Measurements from ENCODE around the gene HNRNPF.

HNRNPF gene

GRCh38 chr10:43421201-43421507 is 12.2 kb upstream of the HNRNPF start:
- DNase-seq = no peak

DNA sequence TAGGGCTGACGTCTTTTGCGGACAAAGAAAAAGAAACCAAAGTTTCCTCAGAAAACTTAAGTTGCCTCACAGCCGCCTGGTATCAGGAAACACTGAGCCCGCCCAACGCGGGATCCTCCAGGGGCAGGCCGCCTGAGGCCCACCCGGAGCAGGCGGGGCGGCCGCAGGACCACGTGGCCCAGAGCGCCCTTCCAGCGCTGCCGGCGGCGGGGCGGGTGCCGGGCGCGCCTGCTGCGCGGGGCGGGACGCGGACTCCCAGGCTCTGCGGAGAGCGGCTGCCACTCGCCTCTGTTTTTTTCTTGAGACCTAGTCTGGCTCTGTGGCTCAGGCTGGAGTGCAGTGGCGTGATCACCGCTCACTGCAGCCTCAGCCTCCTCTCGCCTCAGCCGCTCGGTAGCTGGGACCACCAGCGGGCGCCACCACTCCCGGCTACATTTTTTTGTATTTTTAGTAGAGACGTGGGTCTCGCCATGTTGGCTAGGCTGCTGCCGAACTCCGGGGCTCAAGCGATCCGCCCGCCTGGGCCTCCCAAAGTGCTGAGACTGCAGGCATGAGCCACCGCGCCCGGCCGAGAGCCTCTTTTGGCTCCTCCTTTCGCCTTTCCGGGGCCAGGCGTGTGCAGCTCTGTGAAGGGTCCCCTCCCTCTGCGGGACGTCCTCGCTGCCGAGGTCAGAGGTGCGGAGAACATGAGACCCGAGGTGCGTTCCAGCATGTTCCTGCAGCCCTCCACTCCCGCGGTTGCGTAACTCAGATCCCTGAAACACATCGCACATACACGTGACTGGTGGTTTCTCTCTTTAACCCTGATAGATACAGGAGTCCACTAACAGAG is 11.6 kb upstream of the HNRNPF start:
- peak; percentile 90 for DNase-seq

- DNase-seq = no peak
Measured at GRCh38 chr10:43419997-43420368, 11.0 kb upstream of the HNRNPF start.

DNA sequence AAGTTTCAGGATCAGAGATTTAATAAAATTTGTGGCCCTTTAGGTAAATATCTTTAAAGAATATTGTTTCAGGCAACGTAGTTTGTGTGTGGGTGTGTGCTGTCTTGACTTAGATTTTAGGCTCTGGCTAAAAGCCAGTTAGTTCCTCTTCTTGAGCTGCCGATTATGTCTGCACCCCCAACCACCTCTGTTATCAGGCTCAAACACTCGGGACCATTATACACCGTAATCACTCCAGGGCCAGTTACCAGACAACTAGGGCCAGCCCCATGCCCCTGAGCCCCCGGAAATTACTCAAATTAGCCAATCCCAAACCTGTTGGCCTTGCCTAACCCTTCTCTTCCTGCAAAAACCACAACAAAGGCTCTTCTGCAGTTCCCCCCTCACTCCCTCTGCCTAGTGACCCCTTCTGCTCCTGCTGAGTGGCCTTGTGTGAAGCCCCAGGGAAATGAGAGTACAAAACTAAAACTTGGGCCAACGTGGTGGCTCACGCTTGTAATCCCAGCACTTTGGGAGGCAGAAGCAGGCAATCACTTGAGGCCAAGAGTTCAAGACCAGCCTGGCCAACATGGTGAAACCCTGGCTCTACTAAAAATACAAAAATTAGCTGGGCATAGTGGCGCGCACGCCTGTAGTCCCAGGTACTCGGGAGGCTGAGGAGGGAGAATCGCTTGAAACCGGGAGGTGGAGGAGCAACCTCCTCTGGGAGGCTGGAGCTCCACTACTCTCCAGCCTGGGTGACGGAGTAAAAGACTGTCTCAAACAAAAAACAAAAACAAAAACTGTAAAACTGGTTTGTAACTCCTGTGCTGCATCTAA is 9.2 kb upstream of the HNRNPF start:
- no peak for DNase-seq

- no peak for DNase-seq
Measured at GRCh38 chr10:43415544-43415943, 6.6 kb upstream of the HNRNPF start.

DNA sequence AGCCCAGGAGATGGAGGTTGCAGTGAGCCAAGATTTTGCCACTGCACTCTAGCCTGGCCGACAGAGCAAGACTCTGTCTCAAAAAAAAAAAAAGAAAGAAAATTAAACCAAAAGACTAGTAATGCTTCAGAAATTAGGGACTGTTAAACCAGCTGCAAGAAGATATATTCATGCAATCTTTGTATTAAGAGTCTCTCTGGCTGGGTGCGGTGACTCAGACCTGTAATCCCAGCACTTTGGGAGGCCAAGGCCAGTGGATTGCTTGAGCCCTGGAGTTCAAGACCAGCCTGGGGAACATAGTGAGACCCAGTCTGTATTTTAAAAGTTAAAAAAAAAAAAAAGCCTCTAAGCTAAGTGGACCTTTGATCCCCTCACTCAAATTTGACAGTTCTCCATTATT is 2.5 kb upstream of the HNRNPF start:
- no peak for DNase-seq

DNA sequence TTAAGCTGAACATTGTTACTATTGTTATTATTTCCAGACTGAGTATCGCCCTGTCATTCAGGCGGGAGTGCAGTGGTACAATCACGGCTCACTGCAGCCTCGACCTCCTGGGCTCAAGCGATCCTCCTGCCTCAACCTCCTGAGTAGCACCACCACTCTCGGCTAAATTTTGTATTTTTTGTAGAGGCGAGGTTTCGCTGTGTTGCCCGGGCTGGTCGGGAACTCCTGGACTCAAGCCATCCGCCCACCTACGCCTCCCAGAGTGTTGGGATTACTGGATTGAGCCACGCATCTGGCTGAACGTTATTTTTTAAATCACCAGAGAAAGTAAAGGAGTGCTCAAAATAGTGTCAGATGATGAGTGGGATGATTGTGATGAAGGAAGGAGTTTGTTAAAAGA is 1.4 kb upstream of the HNRNPF start:
- DNase-seq = no peak

DNA sequence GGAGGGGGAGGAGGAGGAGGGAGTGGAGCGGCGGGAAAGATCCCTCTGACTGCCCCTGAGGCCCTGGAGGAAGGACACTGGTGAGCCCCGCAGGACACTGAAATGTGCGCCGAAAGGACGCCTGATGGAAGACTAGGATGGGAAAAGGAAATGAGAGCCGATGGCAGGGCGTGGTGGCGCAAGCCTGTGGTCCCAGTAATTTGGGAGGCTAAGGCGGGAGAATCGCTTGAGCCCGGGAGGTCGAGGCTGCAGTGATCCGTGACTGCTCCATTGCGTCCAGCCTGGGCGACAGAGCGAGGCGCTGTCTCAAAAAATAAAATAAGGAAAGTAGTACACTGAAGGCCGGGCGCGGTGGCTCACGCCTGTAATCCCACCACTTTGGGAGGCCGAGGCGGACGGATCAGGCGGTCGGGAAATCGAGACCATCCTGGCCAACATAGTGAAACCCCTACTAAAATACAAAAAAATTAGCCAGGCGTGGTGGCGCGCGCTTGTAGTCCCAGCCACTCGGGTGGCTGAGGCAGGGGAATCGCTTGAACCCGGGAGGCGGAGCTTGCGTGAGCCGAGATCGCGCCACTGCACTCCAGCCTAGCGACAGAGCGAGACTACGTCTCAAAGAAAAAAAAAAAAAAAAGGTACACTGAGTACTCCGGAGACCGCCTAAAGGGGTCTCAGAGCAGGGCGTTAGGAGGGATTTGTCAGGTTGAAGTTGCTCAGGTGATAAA is 561 bp upstream of the HNRNPF start:
- DNase-seq = peak; percentile 45

DNA sequence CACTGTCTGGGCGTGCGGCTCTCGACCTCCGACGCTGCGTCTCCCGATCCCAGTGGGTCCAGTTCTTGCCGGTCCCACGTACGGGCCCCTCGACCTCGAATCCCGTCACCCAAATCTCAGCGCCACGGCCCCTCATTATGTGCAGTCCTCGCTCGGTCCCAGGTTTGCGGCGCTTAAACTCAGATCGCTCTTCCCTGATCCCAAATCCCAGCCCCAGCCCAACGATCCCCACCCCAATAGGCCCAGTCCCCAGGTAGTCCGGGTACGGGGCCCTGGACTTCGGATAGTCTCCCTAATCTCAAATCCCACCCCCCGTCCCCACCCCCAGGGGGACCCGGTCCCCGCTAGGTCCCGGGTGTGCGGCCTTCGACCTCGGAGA is 666 bp downstream of the HNRNPF start:
- DNase-seq = no peak

- DNase-seq = peak; percentile 92
Measured at GRCh38 chr10:43407576-43408330, 1.2 kb downstream of the HNRNPF start.

GRCh38 chr10:43407148-43407575 is 1.8 kb downstream of the HNRNPF start:
- peak; percentile 56 for DNase-seq

- DNase-seq = no peak
Measured at GRCh38 chr10:43404704-43405084, 4.3 kb downstream of the HNRNPF start.

- no peak for DNase-seq
Measured at GRCh38 chr10:43403911-43404703, 4.9 kb downstream of the HNRNPF start.

DNA sequence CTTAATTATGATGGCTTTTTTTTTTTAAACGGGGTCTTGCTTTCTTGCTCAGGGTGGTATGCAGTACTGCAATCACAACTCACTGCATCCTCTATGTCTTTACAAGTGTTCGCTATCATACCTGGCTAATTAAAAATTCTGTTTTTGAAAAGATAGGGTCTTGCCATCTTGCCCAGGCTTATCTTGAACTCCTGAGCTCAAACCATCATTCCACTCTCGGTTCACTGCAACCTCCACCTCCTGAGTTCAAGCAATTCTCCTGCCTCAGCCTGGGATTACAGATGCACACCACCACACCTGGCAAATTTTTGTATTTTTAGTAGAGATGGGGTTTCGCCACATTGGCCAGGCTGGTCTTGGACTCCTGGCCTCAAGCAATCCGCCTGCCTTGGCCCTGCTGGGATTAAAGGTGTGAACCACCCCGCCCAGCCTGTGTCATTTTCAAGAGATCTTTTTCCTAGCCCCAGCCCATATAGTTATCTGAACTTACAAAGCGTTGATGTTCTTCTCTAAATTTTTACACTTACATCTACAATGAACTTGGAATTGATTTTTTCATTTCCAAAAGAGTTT is 6.0 kb downstream of the HNRNPF start:
- DNase-seq = no peak

DNA sequence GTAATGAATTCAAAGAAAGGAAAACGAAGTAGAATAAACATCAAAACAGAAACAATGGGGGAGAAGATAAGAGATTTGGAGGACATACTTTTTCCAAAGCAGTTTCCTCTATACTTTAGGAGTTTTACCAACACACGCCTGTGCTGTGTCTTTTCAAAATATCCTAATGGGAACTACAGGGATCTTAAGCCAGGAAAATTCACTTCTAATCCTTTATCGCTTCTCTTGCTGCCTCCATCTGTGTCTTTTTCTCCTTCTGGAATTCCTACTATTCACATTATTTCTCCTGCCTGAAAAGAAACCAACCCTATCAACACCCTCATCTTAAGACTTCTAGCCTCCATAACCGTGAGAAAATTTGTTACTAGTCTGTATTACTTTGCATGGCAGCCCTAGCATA is 6.8 kb downstream of the HNRNPF start:
- DNase-seq = no peak

- no peak for DNase-seq
Measured at GRCh38 chr10:43401627-43402026, 7.4 kb downstream of the HNRNPF start.

- peak; percentile 75 for DNase-seq
Measured at GRCh38 chr10:43399320-43400310, 9.4 kb downstream of the HNRNPF start.

GRCh38 chr10:43398939-43399319 is 10.1 kb downstream of the HNRNPF start:
- DNase-seq = no peak

DNA sequence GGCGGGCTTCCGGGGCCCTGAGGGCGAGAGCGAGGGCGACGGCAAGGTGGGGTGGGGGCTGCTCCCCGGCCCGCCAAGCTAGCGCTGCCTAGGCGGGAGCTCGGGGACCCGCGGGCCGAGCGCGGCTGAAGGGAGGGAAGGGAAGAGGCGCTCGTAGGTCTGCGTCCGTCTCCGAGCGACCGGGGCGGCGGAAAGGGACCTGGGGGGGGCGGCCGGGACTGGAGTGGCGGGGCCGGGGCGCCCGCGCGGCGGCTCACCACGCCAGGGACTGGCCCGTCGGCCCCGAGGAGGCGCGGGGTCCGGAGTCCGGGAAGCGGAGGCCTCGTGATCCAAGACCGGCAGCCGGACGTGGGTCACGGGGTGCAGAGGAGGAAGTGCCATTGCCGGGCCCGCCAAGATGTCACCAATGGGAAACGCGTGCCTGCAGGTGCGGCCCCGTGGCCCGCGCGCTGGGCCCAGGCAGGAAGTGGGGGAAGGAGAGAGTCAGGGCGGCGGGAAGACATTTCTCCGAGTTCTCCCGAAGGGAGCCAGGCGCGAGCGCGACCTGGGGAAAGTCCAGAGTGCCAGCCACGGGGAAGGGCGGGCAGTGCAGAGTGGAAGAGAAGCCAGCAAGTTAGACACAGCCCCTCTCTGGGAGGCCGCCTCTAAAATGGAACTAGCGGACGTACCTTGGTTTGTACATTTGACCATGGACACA is 11.9 kb downstream of the HNRNPF start:
- DNase-seq = peak; percentile 83
